GM21423 (cell line): ENCODE results near the gene PRRG1.
"Not testable (repeated sequence)": the region's sequence is repeated elsewhere in the genome, so short reads cannot be mapped to it uniquely, and the experiment has no call there.

Experiments used
- ATAC-seq: cut with Tn5 transposase; IDR thresholded peaks from one replicate; pipeline ENCODE4 v1.9.1; 2021; ENCODE audit warnings: mild to moderate bottlenecking, moderate library complexity; ENCODE audit not compliant: unreplicated experiment

PRRG1 gene

DNA sequence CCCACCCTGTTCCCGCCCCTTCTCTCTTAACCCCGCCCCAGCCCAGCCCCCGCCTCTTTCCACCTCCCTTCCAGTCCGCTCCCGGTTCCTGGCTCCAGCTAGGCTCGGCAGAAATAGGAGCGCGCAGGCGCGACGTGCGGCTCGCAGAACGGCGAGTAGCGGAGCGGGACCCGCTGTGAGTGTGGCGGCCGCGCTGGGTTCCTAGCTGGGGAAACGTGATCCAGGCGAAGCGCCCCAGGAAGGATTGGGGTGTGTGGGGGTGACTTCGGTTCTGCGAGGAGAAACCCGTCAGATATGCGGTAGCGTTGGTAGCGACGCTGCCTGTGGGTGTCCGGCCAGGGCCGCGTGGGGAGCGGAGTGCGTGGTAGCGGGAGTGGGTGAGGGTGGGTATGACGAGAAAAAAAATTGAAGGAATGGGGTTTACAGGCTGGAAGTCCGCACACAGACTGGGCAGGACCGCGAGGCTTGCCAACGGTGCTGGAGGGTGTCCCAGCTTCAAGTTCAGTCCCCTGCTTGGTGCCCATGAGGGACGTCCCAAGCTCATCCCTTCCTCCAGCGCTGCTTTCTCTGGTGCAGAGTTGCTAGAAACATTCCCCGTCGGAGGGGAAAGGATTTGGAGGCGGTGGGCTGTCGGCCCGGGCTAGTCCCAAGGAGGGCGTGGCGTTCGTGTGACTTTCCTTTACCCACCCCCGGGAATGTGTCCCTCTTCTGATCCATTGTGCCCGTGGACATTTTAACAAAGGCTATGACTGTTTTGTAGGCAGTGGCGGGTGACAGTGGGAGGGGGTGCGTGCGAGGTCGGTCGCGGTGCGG lies at the start of gene PRRG1:
Gene PRRG1 (plus strand): TSS at position 144 of the 813 bp plus-strand sequence. CDS start 56,886 bp downstream, outside the sequence.
- no peak for ATAC-seq

DNA sequence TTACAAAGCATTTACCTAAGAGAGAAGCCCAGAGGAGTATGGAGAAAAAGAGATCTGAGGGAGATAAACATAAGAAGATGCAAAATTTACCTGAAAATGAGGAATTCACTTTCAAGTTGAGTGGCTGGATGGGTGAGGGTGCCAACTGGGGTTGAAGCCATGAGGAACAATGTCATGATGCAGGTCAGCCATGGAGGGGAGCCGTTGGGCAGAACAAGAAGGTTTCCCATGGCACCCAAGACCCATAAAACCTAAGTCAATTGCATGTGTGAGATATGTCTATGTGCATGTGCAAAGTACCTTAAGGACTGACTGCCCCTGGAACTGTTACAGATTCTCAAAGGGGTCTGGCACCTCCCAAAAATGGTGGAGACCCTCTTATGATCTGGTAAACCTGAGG lies 46.6 kb upstream of the PRRG1 start:
- ATAC-seq, result no peak

DNA sequence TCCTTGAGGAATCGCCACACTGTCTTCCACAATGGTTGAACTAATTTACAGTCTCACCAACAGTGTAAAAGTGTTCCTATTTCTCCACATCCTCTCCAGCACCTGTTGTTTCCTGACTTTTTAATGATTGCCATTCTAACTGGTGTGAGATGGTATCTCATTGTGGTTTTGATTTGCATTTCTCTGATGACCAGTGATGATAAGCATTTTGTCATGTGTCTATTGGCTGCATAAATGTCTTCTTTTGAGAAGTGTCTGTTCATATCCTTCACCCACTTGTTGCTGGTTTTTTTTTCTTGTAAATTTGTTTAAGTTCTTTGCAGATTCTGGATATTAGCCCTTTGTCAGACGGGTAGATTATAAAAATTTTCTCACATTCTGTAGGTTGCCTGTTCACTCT lies 43.9 kb upstream of the PRRG1 start:
- ATAC-seq, result not testable (repeated sequence)

DNA sequence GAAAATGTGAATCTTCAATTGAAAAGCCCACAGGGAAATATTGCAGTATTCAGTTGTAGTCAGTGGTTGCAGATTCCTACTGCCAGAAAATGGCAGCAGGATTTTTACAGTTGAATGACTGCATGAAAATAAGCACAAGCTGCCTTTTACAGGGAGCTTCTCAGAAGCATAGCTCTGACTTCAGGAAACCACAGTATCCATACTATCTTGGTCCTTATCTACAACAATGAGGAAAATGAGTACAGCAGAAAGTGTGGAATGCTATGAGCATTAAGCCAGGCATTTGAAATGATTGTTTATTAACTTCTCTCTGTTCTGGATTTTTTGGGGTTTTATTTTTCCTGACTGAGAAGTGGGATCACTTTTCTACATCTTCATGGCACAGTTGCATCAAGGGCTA lies 34.6 kb upstream of the PRRG1 start:
- no peak for ATAC-seq

DNA sequence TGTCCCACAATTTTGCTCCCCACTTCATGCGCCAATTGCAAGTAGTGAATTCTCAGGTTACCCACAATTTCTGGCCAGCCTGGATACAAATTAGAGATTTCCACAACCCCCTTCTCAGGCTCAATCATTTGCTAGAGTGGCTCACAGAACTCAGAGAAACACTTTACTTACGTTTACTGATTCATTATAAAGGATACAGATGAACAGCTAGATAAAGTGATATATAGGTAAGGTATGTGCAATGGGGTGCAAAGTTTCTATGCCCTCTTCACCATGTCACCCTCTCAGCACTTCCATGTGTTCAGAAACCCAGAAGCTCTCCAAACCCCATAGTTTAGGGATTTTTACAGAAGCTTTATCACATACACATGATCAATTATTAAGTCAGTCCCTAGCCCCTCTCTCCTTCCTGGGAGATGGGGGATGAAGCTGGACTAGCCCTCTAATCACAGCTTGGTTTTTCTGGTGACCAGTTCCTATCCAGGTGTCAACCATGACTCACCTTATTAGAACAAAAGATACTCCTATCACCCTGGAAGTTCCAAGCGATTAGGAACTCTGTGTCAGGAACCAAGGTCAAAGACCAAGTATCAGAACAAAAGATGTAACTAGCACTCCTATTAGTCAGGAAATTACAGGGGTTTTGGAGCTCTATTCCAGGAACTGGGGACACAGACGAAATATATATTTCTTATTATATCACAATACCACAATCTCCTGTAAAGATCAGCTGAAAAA lies 33.5 kb upstream of the PRRG1 start:
- ATAC-seq, result no peak

DNA sequence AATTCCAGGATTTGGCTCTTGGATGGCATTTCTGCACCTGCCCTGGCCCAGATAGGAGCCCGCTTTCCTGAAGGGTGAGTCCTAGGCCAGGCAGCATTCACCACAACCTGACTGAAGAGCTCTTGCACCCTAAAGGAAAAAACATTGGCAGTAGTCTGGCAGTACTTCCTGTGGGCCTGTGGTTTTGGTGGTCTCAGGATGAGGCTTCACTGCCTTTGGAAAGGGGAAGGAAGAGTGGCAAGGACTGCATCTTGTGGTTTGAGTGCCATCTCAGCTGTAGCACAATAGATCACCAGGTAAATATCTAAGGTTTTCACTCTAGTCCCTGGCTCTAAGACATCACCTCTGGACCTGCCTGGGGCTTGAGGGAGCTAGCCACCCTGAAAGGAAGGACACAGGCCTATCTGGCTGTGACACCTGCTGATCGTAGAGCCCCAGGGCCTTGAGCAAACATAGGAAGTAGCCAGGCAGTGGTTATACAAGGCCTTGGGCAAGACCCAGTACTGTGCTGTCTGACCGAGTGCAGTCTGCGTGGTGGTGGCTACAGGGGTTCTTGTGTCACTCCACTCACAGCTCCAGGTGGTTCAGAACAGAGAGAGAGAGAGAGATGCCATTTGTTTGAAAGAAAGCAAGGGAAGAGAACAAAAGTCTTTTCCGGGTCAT lies 28.5 kb upstream of the PRRG1 start:
- ATAC-seq, result no peak

DNA sequence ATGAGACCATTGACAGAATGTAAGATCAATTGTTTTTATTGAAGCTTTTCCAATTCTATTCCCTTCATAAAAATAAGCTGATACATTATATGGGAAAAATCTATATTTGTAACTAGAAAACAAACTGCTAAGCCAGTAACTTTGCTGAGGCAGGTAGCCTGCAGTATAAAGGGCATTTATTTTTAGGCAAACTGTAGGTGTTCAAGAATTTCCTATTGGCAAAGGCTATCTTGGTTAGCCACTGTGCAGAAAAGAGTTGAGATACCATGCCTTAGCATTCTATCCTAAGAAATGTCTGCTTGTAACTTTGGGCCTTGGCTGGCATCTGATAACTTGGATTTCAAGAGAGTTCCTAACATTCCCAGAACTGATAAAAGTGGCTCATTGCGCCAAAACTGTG lies 18.5 kb upstream of the PRRG1 start:
- ATAC-seq, result no peak

DNA sequence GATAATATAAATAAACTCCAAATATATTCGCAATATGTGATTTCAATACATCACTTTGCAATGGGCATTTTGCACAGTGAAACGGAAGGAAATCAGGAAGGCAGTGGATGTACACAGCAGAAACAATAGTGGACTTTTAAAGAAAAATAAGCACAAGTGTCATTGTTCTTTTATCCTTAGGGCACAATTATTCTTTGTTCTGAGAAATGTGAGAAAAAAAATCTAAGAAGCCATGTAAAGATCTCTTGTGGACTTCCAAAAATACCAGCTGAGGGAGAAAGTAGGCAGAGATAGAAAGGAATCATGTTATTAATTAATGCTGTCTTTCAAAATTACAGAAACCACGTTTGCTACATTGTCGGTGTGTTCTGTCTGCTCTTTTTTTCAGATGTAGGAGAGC lies 17.6 kb upstream of the PRRG1 start:
- no peak for ATAC-seq

DNA sequence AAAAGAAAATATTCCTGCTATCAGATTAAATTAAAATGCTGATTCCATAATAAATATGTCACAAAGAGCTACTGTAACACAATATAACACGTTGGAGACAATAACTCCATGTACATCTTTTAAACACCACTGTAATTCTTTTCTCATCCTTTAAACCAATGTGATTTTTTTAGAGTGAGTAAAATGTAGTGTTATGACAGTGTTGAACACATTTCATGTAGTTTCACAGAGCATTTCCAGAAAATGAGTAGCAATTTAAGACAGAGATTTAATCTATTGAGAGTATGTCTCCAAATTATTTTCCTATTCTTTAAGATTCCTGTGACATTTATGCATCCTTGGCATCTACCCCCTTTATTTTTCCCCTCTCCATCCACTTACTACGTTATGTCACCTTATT lies 17.1 kb upstream of the PRRG1 start:
- ATAC-seq, result no peak

DNA sequence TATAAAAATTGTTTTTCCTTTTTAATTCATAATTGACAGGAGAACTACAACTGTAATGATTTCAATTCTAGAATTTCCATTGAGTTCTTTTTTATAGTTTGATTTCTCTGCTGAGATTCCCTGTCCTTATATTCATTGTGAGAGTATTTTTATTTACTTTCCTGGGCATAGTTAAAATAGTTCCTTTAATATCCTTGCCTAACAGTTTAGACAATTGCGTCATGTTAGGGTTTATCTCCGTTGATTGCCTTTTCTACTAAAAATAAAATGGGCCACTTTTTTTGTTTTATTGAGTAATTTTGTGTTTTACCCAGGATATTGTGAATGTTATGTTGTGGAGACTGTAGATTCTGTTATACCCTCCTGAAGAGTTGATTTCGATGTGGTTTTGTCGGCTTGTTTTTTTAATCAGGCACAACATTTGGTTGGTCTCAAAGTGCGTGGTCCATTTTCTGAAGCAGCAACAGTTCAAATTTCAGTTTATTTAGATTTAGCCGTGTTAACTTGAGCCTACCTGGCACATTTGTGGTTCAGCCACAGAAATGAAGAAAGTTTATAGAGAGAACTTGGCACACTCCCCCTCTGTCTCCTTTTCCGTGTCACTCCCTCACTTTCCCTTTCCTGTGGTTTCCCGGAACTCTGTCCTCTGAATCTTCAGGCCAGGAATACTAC lies 16.0 kb upstream of the PRRG1 start:
- ATAC-seq, result no peak

DNA sequence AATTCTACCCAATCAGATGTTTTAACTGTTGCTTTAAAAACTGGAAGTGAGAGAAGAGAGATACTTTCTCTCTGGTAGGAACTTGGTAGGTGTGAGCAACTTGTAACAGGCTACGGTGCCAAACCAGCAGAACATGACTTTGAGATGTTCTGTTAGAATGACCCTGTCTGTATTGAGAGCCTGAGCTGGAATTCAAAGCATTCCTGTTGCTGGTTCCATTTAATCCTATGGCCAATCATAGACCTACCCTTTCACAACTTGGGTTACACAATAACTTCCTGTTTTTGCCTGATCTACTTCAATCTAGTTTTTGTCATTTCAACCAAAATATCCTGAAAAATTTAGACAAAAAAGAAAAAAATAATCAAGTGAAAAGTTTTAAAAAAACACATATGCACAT lies 1.7 kb upstream of the PRRG1 start:
- ATAC-seq, result no peak

DNA sequence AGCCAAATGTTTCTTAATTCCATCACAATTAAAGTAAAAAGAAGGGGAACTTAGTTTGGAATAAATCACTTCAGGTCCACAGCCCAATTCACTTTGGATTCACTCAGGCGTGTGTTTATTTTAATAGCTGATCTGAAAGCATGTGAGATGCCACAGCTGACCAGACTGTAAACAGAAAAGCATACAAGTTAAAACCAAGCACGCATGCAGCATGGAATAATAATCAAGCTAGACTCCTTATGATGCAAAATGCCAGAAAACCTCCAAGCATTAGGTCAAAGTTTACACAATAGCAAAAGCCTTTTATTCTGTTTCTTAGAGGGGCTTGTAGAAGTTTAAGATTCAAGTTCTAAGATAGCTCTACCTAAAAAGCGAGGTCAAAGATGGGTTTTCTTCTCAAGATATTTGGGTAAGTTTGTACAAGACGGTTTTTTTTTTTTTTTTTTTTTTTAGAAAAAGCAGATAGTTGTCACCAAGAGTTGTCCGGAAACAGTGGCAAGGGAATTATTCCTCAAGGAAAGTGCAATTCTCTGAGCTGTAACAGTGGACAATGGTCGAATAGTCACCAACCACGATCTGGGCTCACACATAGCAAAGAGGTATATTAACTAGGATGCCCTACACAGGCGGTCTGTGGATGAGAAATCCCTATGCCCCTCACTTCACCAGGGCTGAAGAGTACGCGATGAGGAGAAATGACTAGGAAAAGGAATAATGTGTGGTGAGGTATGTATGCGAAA lies 763 bp upstream of the PRRG1 start:
- ATAC-seq, result no peak

DNA sequence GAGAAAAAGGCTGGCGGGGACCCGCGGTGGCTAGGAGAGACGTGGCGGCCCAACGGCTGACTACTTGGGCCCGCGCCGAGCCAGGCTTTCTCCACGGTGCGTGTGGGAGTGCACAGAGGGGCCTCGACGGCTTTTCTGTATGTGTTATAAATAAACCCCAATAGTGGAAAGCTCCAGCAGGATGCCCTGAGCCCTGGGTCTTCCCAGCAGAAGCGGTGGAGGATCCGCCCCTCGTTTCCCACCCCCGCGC lies 268 bp upstream of the PRRG1 start:
- no peak for ATAC-seq

DNA sequence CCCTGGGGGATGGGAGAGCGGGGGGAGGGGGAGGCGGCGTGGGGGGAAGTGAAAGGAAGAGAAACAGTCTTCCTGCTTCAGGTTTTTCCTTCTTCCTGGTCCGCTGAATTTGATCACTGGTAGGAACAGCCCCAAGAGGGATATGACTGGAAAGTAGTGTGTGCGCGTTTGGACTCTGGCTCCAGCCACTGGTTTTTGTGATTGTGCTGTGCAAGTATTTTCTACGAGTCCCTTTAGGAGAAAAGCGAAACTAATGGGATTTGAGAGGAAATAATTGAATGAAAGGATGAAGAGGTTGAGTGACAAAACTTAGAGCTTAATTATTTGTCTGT lies 836 bp downstream of the PRRG1 start:
- no peak for ATAC-seq

DNA sequence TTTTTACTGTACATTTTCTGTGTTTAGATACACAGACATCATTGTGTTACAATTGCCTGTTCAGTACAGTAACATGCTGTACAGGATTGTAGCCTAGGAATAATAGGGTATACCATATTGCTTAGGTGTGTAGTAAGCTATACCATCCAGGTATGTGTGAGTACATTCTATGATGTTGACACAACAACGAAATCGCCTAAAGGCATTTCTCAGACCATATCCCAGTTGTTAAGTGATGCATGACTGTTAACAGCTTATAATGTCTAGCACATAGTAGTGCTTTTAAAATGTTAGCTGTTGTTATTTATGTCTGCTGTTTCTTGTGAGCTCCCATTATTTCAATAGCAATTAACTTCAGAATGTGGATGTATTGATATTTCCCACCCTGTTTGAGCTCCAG lies 4.5 kb downstream of the PRRG1 start:
- no peak for ATAC-seq

DNA sequence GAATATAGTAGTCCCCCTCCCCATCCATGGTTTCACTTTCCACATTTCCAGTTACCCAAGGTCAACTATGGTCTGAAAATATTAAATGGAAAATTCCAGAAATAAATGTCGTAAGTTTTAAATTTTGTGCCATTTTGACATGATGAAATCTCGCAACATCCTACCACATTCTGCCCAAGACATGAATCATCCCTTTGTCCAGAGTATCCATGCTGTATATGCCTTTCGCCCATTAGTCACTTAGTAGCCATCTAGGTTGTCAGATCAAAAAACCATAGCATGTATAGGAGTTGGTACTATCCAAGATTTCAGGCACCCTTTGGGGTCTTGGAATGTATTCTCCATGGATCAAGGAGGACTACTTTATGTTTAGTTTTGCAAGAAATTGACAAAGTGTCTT lies 8.3 kb downstream of the PRRG1 start:
- ATAC-seq, result no peak

DNA sequence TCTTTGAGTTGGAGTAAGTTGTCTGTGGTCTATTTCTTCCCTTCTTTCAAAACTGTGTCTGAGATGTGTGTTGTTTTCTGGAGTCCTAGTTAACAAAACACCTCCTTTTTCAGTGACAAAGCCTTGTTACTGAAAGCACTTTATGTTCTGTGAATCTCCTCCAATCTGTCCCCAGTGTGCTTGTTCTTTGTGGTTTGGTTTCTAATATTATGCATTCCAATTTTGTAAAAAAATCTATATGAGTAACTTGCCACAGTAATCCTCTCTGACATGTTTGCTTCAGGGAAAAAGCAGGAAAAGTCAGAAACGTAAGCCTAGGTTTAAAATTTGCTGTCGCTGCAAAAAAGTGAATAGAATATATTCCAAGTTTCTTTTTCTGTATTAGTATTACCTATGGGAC lies 12.4 kb downstream of the PRRG1 start:
- ATAC-seq, result no peak

DNA sequence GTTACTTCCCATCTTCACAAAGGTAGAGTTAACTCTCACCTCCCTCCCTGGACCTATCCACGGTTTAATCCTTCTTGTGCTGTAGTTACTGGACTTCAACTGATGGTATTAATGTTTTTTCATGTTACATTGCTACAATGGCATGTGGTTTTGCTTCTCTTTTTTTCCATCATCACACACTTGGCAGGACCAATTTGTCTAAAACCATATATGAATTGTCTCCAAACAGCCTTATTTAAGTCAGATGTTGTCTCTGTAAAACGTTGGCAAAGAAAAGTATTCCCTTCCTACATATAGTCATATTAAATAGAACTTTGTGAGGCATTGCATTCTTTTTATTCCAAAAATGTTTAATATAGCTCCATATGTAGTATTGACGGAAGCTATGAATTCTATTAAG lies 15.5 kb downstream of the PRRG1 start:
- no peak for ATAC-seq

DNA sequence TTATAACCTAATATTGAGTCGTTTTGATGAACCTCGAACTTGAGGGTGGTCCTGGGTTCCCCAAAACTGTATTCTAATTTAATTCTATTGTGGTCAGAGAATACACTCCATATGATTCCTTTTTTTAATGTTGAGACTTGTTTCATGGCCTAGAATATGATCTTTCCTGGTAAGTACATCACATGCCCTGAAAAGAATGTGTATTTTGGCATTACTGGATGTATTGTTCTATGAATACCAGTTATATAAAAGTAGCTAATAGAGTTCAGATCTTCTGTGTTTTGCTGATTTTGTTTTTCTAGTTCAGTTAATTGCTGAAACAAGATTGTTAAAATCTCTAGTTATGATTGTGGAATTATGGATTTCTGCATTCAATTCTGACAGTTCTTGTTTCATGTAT lies 18.8 kb downstream of the PRRG1 start:
- ATAC-seq, result no peak

DNA sequence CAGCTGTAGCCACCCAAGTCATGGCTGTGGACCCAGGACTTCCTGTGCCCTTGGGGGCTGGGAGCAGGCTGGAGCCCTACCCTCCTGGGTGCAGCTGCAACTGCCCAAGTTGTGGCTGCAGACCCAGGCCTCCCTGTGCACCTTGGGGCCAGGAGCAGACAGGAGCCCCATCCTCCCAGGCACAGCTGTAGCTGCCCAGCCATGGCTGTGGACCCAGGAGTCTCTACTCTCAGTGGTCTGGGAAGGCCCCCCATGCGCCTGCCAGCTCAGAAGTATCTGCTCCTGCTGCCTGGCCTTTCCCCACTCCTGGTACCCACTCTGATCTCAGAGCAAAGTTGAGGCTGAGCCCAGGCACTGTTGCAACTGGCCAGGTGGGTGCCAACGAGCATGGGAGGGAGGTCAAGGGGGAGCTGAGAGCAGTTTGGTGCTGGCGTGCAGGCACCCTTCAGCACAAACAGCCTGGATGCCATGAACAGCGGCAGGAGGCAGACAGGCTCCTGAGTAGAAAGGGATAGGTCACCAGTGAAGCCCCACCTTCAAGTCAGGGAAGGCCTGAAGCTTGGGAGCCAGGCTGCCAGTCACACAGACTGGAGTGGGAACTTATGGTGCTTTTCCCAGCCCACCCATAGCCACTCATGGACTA lies 21.5 kb downstream of the PRRG1 start:
- no peak for ATAC-seq

DNA sequence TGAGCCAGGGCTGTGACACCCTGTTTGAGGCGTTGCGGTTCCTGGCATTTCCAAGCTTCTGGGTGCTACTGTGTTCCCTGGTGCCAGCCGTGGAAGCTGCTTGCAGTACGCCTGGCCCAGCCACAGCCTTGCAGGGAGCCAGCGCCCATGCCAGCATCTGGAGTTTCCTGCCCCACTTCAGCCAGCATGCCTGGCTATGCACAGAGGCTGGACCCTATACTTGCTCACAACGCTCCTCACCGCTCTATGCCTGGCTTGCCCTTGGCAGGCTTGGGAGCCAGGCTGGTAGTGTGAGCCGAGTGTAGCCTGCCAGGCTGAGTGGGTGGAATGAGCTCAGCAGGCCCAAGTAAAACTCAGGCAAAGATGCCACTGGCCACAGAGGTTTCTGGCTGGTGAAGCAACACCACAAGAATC lies 22.4 kb downstream of the PRRG1 start:
- ATAC-seq, result no peak
